Glomerular visceral epithelial cell (primary cell): ENCODE results near the gene ZMAT5.

Experiments used
- DNase-seq: peaks from one replicate; pipeline ENCODE4 v3.0.0-alpha.2; 2016; ENCODE audit errors: extremely low spot score

Gene ZMAT5

DNA sequence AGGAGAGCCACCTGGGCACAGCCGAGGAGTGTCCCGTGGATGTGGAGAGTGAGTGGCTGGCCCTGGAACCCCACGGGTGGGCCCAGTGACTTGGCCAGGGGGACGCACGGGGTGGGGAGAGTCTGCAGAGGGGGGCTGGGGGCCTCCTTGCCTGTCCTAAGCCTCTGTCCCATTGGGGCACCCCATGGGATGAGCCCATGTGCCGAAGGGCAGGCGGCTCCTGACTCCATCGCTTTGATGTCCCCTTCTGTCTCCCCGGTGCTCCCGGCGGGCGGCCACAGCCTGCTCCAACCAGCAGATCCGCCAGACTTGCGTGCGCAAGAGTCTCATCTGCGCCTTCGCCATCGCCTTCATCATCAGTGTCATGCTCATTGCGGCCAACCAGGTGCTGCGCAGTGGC is 37.6 kb downstream of the ZMAT5 start:
- DNase-seq = no peak

DNA sequence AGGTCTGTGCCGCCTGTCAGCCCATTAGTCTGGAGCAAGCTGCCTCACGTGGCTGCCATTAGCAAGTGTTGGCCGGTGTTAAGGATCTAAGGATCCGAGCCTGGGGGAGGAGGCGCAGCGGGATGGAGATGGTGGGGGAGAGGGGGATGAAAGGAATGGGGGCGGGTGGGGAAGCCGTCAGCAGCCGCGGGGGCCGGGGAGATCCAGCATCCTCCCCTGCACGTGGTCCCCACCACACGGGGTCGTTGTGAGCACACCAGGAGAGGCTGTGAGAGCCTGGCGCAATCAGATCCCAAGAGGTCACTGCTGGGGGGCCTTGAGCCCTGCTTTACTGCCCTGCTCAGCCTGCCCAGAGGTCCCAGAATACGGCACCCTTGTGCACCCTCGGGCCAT is 39.7 kb downstream of the ZMAT5 start:
- DNase-seq = no peak

DNA sequence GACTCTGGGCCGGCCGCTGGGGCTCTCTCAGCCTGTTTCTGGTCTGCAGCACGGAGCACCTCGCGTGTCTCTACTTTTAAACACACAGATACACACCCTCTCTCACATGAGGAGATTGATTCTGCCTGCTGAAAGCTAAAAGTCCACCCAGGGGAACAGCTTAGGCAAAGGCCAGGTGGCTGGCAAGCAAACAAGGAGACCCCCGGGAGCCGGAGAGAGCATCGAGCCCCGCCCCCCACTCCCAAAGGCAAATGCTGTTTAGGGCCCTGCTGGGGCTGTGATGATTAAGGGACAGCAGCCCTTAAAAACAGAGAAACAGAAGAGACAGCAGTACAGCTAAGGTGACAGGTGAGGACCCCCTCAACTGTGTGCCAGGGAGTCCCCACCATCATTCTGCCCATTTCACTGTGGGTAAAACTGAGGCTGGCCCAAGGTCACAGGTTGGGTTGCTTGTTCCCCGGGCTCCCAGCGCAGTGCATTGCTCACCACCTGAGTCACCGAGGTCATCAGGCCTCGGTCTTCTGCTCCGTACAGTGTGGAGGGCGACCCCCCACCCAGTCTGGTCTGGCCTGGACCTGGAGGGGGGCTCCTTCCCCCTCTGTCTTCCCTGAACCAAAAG is 40.2 kb downstream of the ZMAT5 start:
- no peak for DNase-seq

DNA sequence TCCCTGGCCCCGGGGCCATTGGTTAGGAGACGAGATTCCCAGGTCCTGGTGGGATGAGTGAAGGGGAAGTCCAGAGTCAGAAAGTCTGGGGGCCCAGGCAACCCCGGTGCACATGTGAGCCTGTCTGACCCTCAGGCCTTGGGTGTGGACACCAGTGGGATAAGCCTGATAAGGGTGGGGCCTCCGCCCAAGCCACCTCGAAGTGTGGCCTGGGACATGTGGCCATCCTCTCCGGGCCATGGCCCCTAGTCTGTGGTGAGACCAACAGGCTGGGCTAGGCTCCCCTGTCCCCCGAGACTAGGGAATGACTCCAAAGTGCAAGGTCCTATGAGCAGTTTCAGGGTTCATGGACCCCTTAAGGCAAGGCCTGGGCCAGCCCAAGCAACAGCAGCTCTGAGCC is 40.7 kb downstream of the ZMAT5 start:
- no peak for DNase-seq

DNA sequence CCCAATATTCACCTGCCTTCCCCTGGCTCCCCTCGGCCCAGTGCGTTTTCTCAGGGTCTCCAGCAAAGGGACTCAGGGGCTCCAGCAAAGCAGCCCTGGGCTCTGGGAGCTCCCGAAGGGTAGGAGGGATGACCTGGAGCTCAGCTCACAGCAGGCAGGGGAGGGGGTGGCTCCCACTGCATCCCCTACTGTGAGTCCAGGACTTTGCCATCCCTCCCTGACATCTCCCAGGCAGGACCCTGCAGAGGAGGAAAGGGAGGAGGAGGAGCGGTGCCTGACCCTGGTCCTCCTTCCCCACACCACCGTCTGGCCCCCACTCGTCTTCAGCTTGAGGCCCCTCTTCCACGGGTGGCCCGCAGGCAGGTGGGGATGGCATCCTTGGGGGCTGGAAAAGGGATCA is 42.0 kb downstream of the ZMAT5 start:
- DNase-seq = no peak

DNA sequence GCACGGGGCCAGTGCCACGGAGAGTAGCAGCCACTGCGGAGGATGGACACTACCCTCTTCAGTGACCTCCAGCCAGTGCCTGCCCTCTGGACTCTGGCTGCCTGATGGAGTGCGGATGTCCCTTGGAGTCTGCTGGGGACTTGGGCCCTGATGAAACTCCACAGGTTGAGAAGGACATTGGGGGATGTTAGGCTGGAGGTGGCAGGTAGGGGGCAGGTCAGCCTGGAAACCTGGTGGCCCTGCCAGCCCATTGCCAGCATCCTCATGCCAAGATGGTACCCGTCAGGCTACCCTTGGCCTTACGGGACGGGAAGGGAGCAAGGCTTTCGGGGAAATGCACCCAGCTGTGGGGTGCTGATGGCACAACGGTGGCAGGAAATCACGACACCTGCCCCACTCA is 43.0 kb downstream of the ZMAT5 start:
- DNase-seq = no peak

DNA sequence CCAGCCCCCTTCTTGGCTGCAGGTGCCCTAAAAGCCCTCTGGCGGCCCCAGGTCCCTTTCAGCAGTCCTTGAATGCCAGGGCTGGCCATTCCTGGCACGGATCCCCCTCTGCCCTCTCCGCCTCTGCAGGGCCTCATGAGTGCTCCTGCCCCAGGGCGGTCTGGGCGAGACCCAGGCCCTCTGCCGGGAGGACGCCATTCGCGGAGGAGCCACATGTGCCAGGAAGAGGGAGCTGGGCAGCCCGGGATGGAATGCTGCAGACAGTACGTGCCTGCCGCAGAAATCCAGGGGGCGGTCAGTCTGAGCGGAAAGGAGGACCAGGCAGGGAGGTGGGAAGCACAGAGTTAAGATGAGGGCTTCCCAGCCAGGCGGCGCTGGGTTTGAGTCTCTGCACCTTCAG is 44.2 kb downstream of the ZMAT5 start:
- DNase-seq = no peak

DNA sequence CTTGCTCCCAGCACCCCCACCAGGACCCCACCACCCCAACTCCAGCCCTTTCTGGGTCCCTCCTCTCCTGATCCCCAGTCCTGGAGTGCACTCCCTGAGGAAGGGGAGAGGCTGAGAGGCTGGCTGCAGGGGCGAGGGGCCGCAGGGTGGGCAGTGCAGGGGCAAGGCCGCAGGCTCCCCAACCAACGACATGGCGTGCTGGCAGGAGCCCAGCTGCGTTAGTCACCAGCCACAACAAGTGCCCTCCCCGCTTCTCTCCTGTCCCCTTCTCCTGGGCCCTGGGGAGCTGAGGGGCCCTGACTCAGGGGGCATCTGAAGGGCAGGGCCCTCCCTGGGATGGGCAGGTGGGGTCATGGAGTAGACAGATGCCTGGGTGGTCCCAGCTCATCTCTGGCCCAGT is 44.7 kb downstream of the ZMAT5 start:
- DNase-seq = peak; percentile 33

DNA sequence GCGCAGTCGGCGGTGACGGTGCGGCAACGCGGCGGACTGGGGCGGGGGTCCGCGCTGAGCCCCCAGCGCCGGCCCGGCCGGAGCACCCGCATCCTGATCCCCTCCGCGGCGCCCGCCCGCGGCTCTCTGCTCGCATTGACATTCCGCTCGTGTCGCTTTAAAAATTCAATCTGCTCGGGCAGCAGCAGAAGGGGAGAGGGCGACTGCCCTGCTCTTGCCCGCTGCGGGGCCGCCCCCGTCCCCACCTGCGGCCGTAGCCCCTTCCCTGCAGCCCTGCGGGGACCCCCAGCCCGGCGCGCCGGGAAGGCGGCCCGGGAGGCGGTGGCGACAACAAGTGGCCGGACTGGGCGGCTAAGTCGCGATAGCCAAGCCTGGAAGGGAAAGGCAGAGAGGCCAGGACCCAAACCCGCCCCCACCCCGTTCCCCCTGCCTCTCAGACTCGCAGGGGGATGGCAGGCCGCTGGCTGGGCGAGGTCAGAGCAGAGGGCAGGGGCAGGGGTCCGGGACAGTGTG is 45.9 kb downstream of the ZMAT5 start:
- DNase-seq = no peak

DNA sequence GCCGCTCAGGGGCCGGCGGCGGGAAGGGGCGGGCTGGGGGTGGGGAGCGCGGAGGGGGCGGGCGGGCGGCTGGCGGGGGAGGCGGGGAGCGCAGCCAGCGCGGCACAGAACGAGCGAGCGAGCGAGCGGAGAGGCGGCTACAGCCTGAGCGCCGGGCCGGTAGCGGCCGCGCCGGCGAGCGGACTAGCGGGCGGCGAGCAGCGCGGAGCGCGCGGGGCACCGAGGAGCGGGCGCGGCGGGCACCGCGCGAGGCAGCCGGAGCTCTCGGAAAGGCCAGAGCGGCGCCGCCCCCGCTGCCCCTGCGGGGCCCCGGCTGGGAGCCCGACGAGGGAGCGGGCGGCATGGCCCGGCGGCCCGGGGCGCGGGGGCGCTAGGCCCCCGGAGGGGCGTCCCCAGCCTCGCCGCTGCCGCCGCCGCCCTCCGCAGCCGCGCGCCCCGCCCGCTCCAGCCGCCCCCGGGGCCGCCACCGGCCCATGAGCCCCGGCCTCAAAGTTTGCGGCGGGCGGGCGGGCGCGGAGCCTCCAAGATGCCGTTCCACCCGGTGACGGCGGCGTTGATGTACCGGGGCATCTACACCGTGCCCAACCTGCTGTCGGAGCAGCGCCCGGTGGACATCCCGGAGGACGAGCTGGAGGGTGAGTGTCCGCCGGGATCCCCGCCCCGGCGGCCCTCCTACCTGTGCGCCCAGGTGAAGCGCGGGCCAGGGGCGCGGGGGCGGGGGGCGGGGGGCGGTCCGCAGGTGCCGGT is 46.7 kb downstream of the ZMAT5 start, which contains the start of gene CABP7:
CABP7 (plus strand) TSS at position 105 of the 747 bp plus-strand sequence; CDS start at position 527, 422 bp downstream.
- no peak for DNase-seq

DNA sequence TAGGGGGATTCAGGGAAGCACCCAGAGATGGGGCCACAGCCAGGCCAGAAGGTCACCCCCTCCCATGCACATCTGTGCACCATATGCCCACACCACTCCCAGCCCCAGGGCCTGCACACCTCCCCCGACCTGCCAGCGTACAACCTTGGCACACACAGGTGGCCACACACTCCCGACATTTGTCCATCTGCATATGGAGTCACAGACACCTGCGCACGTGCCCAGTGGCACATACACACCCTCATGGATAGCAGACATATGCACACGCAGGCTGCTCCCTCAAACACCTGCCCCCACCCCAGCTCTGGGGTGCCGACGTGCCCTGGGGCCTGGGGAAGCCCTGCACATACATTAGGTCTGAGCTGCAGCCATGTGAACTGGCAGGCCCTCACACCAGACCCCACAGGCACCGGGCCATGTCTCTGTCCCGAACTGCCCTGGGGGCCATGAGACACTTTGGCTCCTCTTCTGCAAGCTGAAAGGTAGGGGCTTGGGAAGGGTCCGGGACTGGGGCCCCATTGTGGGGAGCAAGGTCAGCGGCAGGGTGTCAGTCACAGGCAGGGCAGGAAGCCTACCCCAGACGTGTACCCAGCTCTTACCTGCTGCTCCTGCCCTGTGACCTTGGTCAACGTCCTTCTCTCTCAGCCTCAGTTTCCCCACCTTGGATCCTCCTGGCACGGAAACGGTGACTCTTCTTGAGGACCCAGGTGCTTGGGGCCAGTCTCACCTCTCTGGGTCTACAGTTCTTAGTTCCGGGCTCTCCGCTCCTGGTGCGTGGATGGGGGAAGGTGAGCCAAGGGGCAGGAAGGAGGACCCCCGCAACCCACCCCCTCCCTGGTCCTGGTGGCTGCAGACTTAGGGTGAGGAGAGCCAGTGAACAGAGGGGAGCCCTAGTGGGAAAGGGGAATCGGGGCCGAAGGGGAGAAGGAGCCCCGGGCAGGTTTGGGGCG is 47.6 kb downstream of the ZMAT5 start:
- no peak for DNase-seq

DNA sequence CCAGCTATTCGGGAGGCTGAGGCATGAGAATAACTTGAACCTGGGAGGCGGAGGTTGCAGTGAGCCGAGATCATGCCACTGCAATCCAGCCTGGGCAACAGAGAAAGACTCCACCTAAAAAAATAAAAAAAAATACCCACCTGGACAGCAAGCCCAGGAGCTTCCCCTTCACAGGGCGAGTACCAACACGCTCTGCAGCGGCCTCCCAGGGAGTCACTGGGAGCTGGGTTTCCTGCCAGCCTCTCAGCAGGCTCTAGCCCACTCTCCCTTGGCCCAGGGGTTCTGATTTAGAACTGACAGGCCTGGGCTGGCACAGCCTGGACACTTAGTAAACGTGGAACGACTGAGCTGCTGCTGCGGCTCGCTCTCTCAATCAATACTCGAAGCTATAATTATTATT is 49.0 kb downstream of the ZMAT5 start:
- DNase-seq = no peak

DNA sequence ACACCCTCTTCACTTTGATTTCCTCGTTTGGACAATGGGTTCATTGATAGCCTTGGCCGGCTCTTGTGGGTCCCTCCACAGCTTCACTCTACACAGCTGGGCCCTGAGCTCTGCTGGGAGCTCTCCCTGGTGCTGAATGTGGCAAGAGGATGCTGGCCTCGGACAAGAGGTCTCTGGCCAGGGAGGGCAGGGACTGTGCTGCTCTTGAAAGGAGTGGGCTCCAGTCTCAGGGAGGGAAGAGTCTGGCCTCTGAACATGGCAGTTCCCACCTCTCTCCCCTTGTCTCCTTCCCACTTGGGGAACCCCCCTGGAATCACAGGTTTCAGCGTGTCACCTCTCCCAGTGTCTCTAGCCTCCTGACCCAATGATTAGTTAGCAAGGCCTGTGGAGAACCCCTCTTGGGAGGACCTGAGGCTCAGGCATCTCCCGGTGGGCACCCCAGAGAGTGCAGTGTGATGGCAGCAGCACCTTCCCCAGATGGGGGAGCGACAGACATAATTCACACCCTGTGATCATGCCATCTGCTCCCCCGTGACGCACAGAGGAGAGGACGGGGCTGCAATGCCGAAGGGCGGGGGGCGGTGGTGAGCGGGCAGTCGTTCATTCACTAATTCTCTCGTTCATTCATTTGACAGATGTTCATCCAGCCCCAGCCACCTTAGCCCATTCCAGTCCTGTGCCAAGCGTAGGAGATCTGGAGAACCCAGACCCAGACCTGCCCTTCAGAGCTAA is 49.8 kb downstream of the ZMAT5 start:
- peak; percentile 65 for DNase-seq

DNA sequence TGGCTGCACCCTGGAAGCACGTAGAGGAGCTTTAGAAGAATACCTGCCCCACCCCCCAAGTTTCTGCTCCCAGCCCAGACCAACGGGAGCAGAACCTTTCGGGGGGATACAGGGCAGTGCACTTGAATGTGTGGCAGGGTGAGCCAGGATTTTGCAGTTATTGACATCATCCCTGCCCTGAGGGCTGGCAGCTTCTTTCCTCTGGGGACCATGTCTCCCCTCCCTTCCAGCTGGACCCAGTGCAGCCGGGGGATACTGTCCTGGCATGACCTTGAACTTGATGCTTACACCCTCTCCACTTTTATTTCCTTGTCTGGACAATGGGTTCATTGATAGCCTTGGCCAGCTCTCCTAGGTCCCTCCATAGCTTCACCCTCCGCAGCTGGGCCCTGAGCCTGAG is 51.1 kb downstream of the ZMAT5 start:
- no peak for DNase-seq

DNA sequence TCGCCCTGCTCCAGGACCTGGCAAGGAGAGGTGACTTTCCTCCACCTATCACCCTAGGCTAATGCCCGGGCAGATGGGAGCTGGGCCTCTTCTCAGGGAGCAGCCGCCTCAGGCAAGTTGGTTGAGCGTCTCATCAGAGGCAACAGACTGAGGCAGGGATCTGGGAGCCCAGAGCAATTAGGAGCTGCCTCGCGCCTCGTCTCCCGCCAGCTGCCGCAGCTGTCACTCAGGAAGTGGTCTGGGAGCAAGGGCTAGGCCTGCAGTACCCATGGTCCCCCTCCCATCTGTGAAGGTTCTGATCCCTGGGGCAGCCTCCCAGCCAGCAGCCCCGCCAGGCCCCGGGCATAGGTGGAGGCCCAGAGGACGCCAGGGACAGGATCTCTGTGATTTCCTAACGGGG is 51.6 kb downstream of the ZMAT5 start:
- no peak for DNase-seq

DNA sequence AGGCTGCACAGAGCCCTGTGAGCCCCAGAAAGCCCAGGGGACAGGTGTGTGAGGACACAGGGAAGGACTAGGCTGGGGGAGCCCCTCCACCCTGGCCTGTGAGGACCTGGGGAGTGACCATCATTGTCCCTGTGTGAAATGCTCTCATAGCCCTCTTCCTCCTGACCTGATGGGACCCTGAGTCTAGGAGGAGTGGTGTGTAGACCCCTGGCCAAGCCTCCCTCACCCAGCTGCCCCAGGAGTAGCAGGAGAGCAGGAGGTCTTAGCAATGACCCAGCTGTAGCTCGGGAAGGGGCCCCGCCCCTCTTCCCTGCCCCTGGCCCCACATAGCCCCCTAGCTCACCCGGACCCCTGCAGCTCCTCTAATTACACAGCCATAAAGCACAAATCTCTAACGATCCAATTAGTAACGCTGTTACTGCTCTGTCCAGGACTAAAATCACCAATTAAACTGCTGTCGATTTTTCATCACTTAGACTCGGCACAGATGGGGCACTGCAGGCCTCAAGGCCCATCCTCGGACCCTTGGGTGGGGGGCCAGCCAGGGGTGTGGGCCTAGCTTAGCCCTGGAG is 53.6 kb downstream of the ZMAT5 start:
- no peak for DNase-seq

DNA sequence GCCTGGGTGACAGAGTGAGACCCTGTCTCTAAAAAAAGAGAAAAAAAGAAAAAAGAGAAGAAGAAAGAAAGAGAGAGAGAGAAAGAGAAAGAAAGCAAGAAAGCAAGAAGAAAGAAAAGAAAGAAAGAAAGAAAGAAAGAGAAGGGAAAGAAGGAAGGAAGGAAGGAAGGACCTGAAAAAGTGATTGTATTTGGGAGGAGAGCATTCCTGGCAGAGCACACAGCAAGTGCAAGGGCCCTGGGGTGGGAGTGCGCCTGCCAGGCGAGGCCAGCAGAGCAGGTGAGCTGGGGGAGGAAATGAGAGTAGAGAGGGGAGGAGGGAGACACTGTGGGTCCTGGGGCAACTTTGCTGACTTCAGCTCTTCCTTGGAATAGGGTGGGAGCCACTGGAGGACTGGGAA is 54.7 kb downstream of the ZMAT5 start:
- DNase-seq = no peak

DNA sequence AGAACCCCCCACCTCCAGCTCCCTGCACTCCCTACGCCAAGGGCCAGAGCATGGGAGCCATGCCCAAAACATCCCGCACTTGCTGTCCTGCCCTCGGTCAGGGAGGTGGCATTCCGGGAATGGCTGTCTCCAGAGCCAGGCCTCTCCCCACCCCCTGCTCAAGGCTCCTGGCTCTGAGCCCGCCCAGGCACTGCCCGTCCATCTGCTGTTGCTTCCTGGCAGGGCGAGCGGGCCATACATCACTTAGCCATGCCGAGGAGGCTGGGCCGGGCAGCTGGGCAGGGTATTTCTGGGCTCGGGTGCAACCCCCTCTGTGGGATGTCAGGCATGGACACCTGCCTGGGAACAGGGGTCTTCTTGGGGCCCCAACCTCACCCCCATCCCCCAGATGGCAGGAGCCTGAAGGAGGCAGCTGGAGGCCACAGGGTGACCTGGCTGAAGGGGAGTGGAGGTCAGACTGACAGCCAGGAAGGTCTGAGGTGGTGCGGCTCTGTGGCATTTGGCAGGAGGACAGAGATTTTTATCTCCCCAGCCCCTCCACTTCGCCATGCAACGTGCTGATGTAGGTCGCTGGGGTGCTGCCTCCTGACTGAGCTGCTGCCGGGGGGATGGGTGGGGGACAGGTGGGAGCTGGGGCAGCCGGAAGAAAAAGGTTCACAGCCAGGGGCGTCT is 55.7 kb downstream of the ZMAT5 start:
- no peak for DNase-seq

DNA sequence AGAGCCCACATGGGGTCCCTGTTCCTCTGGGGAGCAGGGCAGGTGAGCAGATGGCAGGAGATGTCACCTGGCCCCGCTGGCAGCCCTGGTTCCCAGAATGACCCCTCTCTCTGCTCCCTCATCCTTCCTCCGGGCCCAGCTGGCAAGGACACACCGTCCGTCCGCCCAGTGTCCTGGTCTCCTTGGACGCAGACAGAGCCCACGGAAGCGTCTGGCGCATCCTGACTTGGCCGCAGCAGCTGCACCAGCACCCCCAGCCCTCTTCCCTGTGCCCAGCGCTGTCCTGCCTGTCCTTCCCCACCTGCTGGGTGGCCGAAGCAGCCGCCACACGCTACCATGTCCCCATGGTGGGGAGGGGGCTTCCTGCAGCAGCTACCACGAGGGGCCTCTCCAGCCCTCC is 56.6 kb downstream of the ZMAT5 start:
- no peak for DNase-seq

DNA sequence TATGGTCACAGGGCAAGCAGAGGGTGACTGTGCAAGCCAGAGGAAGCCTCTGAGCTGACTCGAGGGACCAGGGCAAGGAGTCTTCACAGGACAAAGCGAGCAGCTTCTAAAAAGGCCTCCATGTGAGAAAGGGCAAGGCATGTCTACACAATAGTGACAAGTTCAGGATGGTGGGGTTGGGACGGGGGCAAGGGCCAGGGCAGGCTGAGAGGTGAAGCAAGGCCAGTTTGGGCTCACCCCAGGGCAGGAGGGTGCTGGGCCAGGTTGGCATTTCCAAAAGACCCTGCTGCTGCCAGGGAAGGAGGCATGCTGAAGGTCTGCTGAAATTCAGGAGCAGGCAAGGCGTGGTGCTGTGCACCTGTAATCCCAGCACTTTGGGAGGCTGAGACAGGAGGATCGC is 59.3 kb downstream of the ZMAT5 start:
- no peak for DNase-seq

DNA sequence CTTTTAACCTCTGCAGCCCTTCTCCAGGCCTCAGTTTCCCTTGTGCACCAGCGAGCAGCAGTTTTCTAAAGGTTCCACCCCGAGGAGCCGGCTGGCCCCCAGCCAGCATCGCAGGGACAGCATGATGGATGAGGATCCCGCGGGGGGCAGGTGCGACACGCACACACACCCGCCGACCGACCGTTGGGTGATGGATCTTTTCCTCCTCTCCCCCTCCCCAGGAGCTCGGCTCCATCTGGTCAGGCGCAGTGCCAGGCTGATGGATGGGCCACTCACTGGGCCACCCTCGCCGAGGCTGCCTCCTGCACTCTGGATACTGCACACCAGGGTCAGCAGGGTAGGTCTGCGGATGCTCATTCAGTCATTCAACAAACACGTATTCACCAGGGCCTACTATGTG is 59.8 kb downstream of the ZMAT5 start:
- no peak for DNase-seq
